ENCODE measurements around the gene DOCK1. TPM values are rescaled to one million over a fixed set of nuclear protein-coding genes. Genes with fewer than 3 reads are reported as not detected.

DOCK1 gene
- total RNA-seq, 1 experiment from 2014 or later, result 44.5 TPM

GRCh38 chr10:127028556-127028955 is 123.3 kb downstream of the DOCK1 start:
- Histone ChIP-seq H3K36me3 (replicated peaks; ENCODE audit: control insufficient read depth, insufficient read depth, low read length) (peaks cover 5% of the 10 kb centered on the region), H3K27me3 (ENCODE audit: control insufficient read depth, insufficient read depth, low read length) (no peaks in the 10 kb centered on the region), H3K4me3 (ENCODE audit: insufficient read depth, low read depth, low read length) (no peak overlapping the region)
- no peak for DNase-seq

- Histone ChIP-seq H3K27me3 (ENCODE audit: control insufficient read depth, insufficient read depth, low read length) (no peaks in the 10 kb centered on the region), H3K36me3 (replicated peaks; ENCODE audit: control insufficient read depth, insufficient read depth, low read length) (peaks cover 8% of the 10 kb centered on the region)
- no peak for DNase-seq
Measured at GRCh38 chr10:127029061-127029460, 123.8 kb downstream of the DOCK1 start.

GRCh38 chr10:127033216-127034033 is 128.2 kb downstream of the DOCK1 start:
- DNase-seq, result no peak
- peaks cover 14% of the 10 kb centered on the region for H3K36me3 ChIP-seq (replicated peaks; ENCODE audit: control insufficient read depth, insufficient read depth, low read length)
- no peaks in the 10 kb centered on the region for H3K27me3 ChIP-seq (ENCODE audit: control insufficient read depth, insufficient read depth, low read length)
- no peak overlapping the region for H3K4me3 ChIP-seq (ENCODE audit: insufficient read depth, low read depth, low read length)

More at GRCh38 chr10:127029061-127029460, 123.8 kb downstream of the DOCK1 start:
- no peak overlapping the region for H3K4me3 ChIP-seq (ENCODE audit: insufficient read depth, low read depth, low read length)

GRCh38 chr10:127034034-127034633 is 128.9 kb downstream of the DOCK1 start:
- no peak for DNase-seq
- Histone ChIP-seq H3K4me3 (ENCODE audit: insufficient read depth, low read depth, low read length) (no peak overlapping the region), H3K36me3 (replicated peaks; ENCODE audit: control insufficient read depth, insufficient read depth, low read length) (peaks cover 14% of the 10 kb centered on the region)

GRCh38 chr10:127034790-127035189 is 129.6 kb downstream of the DOCK1 start:
- peaks cover 13% of the 10 kb centered on the region for H3K36me3 ChIP-seq (replicated peaks; ENCODE audit: control insufficient read depth, insufficient read depth, low read length)
- no peaks in the 10 kb centered on the region for H3K27me3 ChIP-seq (ENCODE audit: control insufficient read depth, insufficient read depth, low read length)
- DNase-seq, result no peak
- no peak overlapping the region for H3K4me3 ChIP-seq (ENCODE audit: insufficient read depth, low read depth, low read length)

More at GRCh38 chr10:127034034-127034633, 128.9 kb downstream of the DOCK1 start:
- no peaks in the 10 kb centered on the region for H3K27me3 ChIP-seq (ENCODE audit: control insufficient read depth, insufficient read depth, low read length)

- Histone ChIP-seq H3K27me3 (ENCODE audit: control insufficient read depth, insufficient read depth, low read length) (no peaks in the 10 kb centered on the region), H3K4me3 (ENCODE audit: insufficient read depth, low read depth, low read length) (no peak overlapping the region), H3K36me3 (replicated peaks; ENCODE audit: control insufficient read depth, insufficient read depth, low read length) (peaks cover 14% of the 10 kb centered on the region)
- DNase-seq, result no peak
Measured at GRCh38 chr10:127035827-127036226, 130.6 kb downstream of the DOCK1 start.

- no peak for DNase-seq
- H3K36me3 ChIP-seq (replicated peaks; ENCODE audit: control insufficient read depth, insufficient read depth, low read length), result peaks cover 13% of the 10 kb centered on the region
- H3K27me3 ChIP-seq (ENCODE audit: control insufficient read depth, insufficient read depth, low read length), result no peaks in the 10 kb centered on the region
- no peak overlapping the region for H3K4me3 ChIP-seq (ENCODE audit: insufficient read depth, low read depth, low read length)
Measured at GRCh38 chr10:127036987-127037386, 131.8 kb downstream of the DOCK1 start.

GRCh38 chr10:127039435-127039834 is 134.2 kb downstream of the DOCK1 start:
- DNase-seq, result no peak
- Histone ChIP-seq H3K27me3 (ENCODE audit: control insufficient read depth, insufficient read depth, low read length) (no peaks in the 10 kb centered on the region), H3K4me3 (ENCODE audit: insufficient read depth, low read depth, low read length) (no peak overlapping the region), H3K36me3 (replicated peaks; ENCODE audit: control insufficient read depth, insufficient read depth, low read length) (peaks cover 11% of the 10 kb centered on the region)

GRCh38 chr10:127040756-127041155 is 135.5 kb downstream of the DOCK1 start:
- DNase-seq, result no peak
- Histone ChIP-seq H3K4me3 (ENCODE audit: insufficient read depth, low read depth, low read length) (no peak overlapping the region), H3K27me3 (ENCODE audit: control insufficient read depth, insufficient read depth, low read length) (no peaks in the 10 kb centered on the region), H3K36me3 (replicated peaks; ENCODE audit: control insufficient read depth, insufficient read depth, low read length) (peaks cover 8% of the 10 kb centered on the region)

GRCh38 chr10:127041552-127041951 is 136.3 kb downstream of the DOCK1 start:
- DNase-seq, result no peak
- H3K36me3 ChIP-seq (replicated peaks; ENCODE audit: control insufficient read depth, insufficient read depth, low read length), result peaks cover 8% of the 10 kb centered on the region
- no peak overlapping the region for H3K4me3 ChIP-seq (ENCODE audit: insufficient read depth, low read depth, low read length)
- H3K27me3 ChIP-seq (ENCODE audit: control insufficient read depth, insufficient read depth, low read length), result no peaks in the 10 kb centered on the region

- H3K4me3 ChIP-seq (ENCODE audit: insufficient read depth, low read depth, low read length), result no peak overlapping the region
- DNase-seq, result no peak
- H3K36me3 ChIP-seq (replicated peaks; ENCODE audit: control insufficient read depth, insufficient read depth, low read length), result peaks cover 5% of the 10 kb centered on the region
- H3K27me3 ChIP-seq (ENCODE audit: control insufficient read depth, insufficient read depth, low read length), result no peaks in the 10 kb centered on the region
Measured at GRCh38 chr10:127043301-127043700, 138.1 kb downstream of the DOCK1 start.

- no peak for DNase-seq
Measured at GRCh38 chr10:127044186-127044585, 139.0 kb downstream of the DOCK1 start.

GRCh38 chr10:127046975-127047877 is 142.0 kb downstream of the DOCK1 start:
- no peak overlapping the region for H3K4me3 ChIP-seq (ENCODE audit: insufficient read depth, low read depth, low read length)
- no peak for DNase-seq
- peaks cover 3% of the 10 kb centered on the region for H3K36me3 ChIP-seq (replicated peaks; ENCODE audit: control insufficient read depth, insufficient read depth, low read length)
- H3K27me3 ChIP-seq (ENCODE audit: control insufficient read depth, insufficient read depth, low read length), result no peaks in the 10 kb centered on the region

More at GRCh38 chr10:127044186-127044585, 139.0 kb downstream of the DOCK1 start:
- Histone ChIP-seq H3K27me3 (ENCODE audit: control insufficient read depth, insufficient read depth, low read length) (no peaks in the 10 kb centered on the region), H3K36me3 (replicated peaks; ENCODE audit: control insufficient read depth, insufficient read depth, low read length) (peaks cover 5% of the 10 kb centered on the region), H3K4me3 (ENCODE audit: insufficient read depth, low read depth, low read length) (no peak overlapping the region)

- H3K36me3 ChIP-seq (replicated peaks; ENCODE audit: control insufficient read depth, insufficient read depth, low read length), result peaks cover 1% of the 10 kb centered on the region
- no peaks in the 10 kb centered on the region for H3K27me3 ChIP-seq (ENCODE audit: control insufficient read depth, insufficient read depth, low read length)
- no peak overlapping the region for H3K4me3 ChIP-seq (ENCODE audit: insufficient read depth, low read depth, low read length)
- DNase-seq, result no peak
Measured at GRCh38 chr10:127047878-127048238, 142.6 kb downstream of the DOCK1 start.

Measured in H7 (cell line).